Keratinocyte (primary cell): Measurements from ENCODE around the gene ENDOD1. TPM values are rescaled to one million over a fixed set of nuclear protein-coding genes. Genes with fewer than 3 reads are reported as not detected.

Experiments used
- DNase-seq: peaks from one replicate; pipeline ENCODE4 v3.0.0-alpha.2; 2011; ENCODE audit warnings: low read depth, missing footprints, low spot score
- FAIRE-seq: peaks from 2 replicates; lab custom pipeline; 2011; peaks lifted over from hg19 to GRCh38; lab: Jason Lieb, UNC
- H2AFZ ChIP-seq: 2 replicates; pipeline ENCODE4 v1.6.0; 2012; ENCODE audit warnings: low read length, control low read depth, inconsistent platforms; ENCODE audit not compliant: control insufficient read depth
- H3K27ac ChIP-seq: 2 replicates; pipeline ENCODE4 v1.5.1; 2011; ENCODE audit warnings: low read length; ENCODE audit not compliant: control insufficient read depth, insufficient read depth
- H3K27me3 ChIP-seq: 3 replicates; pipeline ENCODE4 v1.6.0; 2011; ENCODE audit warnings: low read length; ENCODE audit not compliant: control insufficient read depth, insufficient read depth; ENCODE audit errors: extremely low read depth
- H3K36me3 ChIP-seq, 2 experiments: 2 replicates in 1 of 2; 3 replicates in 1 of 2; pipeline ENCODE4 v1.5.1; 2011; ENCODE audit warnings: low read length in 2 of 2, mild to moderate bottlenecking in 1 of 2; ENCODE audit not compliant: control insufficient read depth in 2 of 2, insufficient read depth in 2 of 2; ENCODE audit errors: extremely low read depth in 1 of 2
- H3K4me1 ChIP-seq: 3 replicates; pipeline ENCODE4 v1.5.1; 2011; ENCODE audit warnings: low read length; ENCODE audit not compliant: control insufficient read depth, insufficient read depth; ENCODE audit errors: extremely low read depth
- H3K4me2 ChIP-seq: 3 replicates; pipeline ENCODE4 v1.6.0; 2011; ENCODE audit warnings: low read depth, low read length; ENCODE audit not compliant: control insufficient read depth, insufficient read depth; ENCODE audit errors: extremely low read depth
- H3K4me3 ChIP-seq, 3 experiments: fragments of 200-600 bp in 1 of 3; sonication (generic) in 1 of 3; 2 replicates in 2 of 3; 3 replicates in 1 of 3; pipeline ENCODE4 v1.5.1; 2011 to 2016; ENCODE audit warnings: low read length in 3 of 3, mild to moderate bottlenecking in 3 of 3, control low read depth in 2 of 3, inconsistent platforms in 1 of 3, low read depth in 1 of 3, mixed read lengths in 1 of 3, mixed run types in 1 of 3, moderate library complexity in 1 of 3; ENCODE audit not compliant: control insufficient read depth in 2 of 3, insufficient read depth in 2 of 3; ENCODE audit errors: extremely low read depth in 1 of 3
- H3K79me2 ChIP-seq: 2 replicates; pipeline ENCODE4 v1.6.0; 2012; ENCODE audit warnings: low read length; ENCODE audit not compliant: control insufficient read depth, insufficient read depth
- H3K9ac ChIP-seq: 3 replicates; pipeline ENCODE4 v1.6.0; 2011; ENCODE audit warnings: low read length; ENCODE audit not compliant: control insufficient read depth, insufficient read depth; ENCODE audit errors: extremely low read depth
- H3K9me1 ChIP-seq: 3 replicates; pipeline ENCODE4 v1.6.0; 2011; ENCODE audit warnings: low read length; ENCODE audit not compliant: control insufficient read depth, insufficient read depth; ENCODE audit errors: extremely low read depth
- H3K9me3 ChIP-seq: 2 replicates; pipeline ENCODE4 v1.5.1; 2012; ENCODE audit warnings: low read depth, low read length; ENCODE audit not compliant: control insufficient read depth
- H4K20me1 ChIP-seq: 3 replicates; pipeline ENCODE4 v1.6.0; 2011; ENCODE audit warnings: low read length; ENCODE audit not compliant: control insufficient read depth, insufficient read depth; ENCODE audit errors: extremely low read depth
- EZH2 ChIP-seq: IDR thresholded peaks from one replicate; pipeline ENCODE4 v1.6.1; 2012; ENCODE audit warnings: inconsistent platforms, mild to moderate bottlenecking, low read length, moderate library complexity
- dilution Hi-C: fragments of 300-500 bp; cut with MboI; formaldehyde crosslinking; loops from one replicate; pipeline ENCODE4 v1.7.0; 2020; ENCODE audit warnings: low sequenced_read_pairs; ENCODE audit not compliant: extremely low pct_ligation_motif_present
- polyA plus RNA-seq, 5 experiments: library from polyadenylated mRNA; depleted of rRNA in 3 of 5; stranded (reverse) in 3 of 5; stranded (forward) in 1 of 5; unstranded in 1 of 5; fragments of >200 nt; gene quantifications; 1 replicate in 1 of 5; 2 replicates in 3 of 5; 3 replicates in 1 of 5; pipeline versions ENCODE4 v1.2.1 to v1.2.3, GENCODE V29; 2011 to 2012; ENCODE audit warnings: missing spikeins in 2 of 5, low read depth in 1 of 5, low replicate concordance in 1 of 5
- TF ChIP-seq, protein P1 (sequence below), 3 experiments: IDR thresholded peaks in 1 of 3; conservative IDR thresholded peaks in 1 of 3; optimal IDR thresholded peaks in 1 of 3; 2 replicates in 2 of 3; 3 replicates in 1 of 3; pipeline versions ENCODE3 to v1.5.1; 2011; ENCODE audit warnings: low read length in 3 of 3, mild to moderate bottlenecking in 3 of 3, moderate library complexity in 2 of 3, control low read depth in 1 of 3, inconsistent platforms in 1 of 3; ENCODE audit not compliant: insufficient read depth in 2 of 3; ENCODE audit errors: extremely low read depth in 1 of 3

ENDOD1 gene
- polyA plus RNA-seq, 1 donor (not counting 4 experiments of a cell fraction or from before 2014, with no cell fraction given) = 27.2 TPM

DNA sequence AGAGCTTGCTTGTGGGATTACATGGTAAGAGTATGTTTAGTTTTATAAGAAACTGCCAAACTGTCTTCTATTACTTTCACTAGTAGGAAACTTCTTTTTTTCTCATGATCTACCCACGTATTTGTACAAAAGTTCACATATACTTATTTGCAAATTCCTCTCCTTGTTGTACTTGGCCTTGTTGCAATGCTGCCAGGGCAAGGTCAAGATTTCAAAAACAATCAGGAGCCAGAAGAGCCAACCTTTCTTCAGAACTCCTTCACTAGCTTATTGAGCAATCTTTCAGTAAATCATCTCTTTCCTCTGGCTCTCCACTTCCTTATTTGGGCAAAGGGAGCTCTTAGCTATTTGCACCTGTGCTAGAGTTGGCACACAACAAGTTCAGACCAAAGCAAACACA is 13.2 kb upstream of the ENDOD1 start:
- no peak overlapping the region for H2AFZ ChIP-seq

DNA sequence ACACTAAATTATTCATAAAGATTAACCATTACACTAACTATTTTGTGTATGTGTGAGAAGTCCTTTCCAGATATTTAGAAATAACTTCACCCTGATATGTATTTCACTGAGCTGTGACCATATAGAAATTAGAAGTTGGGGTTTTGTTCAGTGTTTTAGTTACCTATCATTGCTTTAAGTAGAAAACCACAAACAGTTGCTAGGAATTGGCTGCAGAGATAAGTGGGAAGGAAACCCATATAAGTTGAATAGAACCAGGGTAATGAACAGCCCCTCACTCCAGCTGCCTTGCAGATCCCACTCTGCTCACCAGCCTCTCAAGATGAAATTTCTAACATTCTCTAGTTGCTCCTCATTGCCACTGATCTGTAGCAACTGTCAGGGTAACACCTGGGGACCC is 12.7 kb upstream of the ENDOD1 start:
- dilution Hi-C loops = no loop called here
- TF ChIP-seq EZH2 = no peak
- TF ChIP-seq, protein P1, sequence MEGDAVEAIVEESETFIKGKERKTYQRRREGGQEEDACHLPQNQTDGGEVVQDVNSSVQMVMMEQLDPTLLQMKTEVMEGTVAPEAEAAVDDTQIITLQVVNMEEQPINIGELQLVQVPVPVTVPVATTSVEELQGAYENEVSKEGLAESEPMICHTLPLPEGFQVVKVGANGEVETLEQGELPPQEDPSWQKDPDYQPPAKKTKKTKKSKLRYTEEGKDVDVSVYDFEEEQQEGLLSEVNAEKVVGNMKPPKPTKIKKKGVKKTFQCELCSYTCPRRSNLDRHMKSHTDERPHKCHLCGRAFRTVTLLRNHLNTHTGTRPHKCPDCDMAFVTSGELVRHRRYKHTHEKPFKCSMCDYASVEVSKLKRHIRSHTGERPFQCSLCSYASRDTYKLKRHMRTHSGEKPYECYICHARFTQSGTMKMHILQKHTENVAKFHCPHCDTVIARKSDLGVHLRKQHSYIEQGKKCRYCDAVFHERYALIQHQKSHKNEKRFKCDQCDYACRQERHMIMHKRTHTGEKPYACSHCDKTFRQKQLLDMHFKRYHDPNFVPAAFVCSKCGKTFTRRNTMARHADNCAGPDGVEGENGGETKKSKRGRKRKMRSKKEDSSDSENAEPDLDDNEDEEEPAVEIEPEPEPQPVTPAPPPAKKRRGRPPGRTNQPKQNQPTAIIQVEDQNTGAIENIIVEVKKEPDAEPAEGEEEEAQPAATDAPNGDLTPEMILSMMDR (optimal IDR thresholded peaks at IDR 0.05 in 1 of 3, IDR thresholded peaks at IDR 0.05 in 1 of 3, conservative IDR thresholded peaks at IDR 0.05 in 1 of 3; ENCODE audit: extremely low read depth in 1 of 3, insufficient read depth in 2 of 3, low read length in 3 of 3) = no peak
- no peaks in the 10 kb centered on the region for H3K9me3 ChIP-seq

More for the DNA sequence above, 13.2 kb upstream of the ENDOD1 start:
- Histone ChIP-seq H3K4me1 (peaks cover 24% of the 10 kb centered on the region), H3K27me3 (no peaks in the 10 kb centered on the region), H3K79me2 (no peaks in the 10 kb centered on the region), H3K9me1 (no peaks in the 10 kb centered on the region), H4K20me1 (no peaks in the 10 kb centered on the region), H3K4me3 (no peak overlapping the region), H3K4me2 (no peak overlapping the region), H3K36me3 (no peaks in the 10 kb centered on the region), H3K9me3 (no peaks in the 10 kb centered on the region), H3K27ac (no peak overlapping the region), H3K9ac (no peak overlapping the region)
- DNase-seq = no peak
- TF ChIP-seq, protein P1 (optimal IDR thresholded peaks at IDR 0.05 in 1 of 3, IDR thresholded peaks at IDR 0.05 in 1 of 3, conservative IDR thresholded peaks at IDR 0.05 in 1 of 3; ENCODE audit: extremely low read depth in 1 of 3, insufficient read depth in 2 of 3, low read length in 3 of 3) = no peak
- TF ChIP-seq EZH2 = no peak
- dilution Hi-C loops = no loop called here
- no peak for FAIRE-seq

More for the DNA sequence above, 12.7 kb upstream of the ENDOD1 start:
- H3K9me1 ChIP-seq = no peaks in the 10 kb centered on the region
- H3K9ac ChIP-seq = no peak overlapping the region
- H3K79me2 ChIP-seq = no peaks in the 10 kb centered on the region
- H2AFZ ChIP-seq = no peak overlapping the region
- H3K4me1 ChIP-seq = peaks cover 24% of the 10 kb centered on the region
- H3K36me3 ChIP-seq = no peaks in the 10 kb centered on the region
- H3K27ac ChIP-seq = no peak overlapping the region
- no peaks in the 10 kb centered on the region for H3K27me3 ChIP-seq
- FAIRE-seq = no peak
- H3K4me3 ChIP-seq = no peak overlapping the region
- no peak for DNase-seq
- no peaks in the 10 kb centered on the region for H4K20me1 ChIP-seq
- H3K4me2 ChIP-seq = no peak overlapping the region
